ENCODE measurements around the gene ALAD. TPM values are rescaled to one million over a fixed set of nuclear protein-coding genes. Genes with fewer than 3 reads are reported as not detected.
A peak's percentile ranks its signal among the peaks of the same experiment; 100 is the strongest.

The ALAD gene
- total and polyA plus RNA-seq, 2 of the 13 experiments (the other 11 are each of a cell fraction or from before 2014, with no cell fraction given): 21.8 to 30.1 TPM

DNA sequence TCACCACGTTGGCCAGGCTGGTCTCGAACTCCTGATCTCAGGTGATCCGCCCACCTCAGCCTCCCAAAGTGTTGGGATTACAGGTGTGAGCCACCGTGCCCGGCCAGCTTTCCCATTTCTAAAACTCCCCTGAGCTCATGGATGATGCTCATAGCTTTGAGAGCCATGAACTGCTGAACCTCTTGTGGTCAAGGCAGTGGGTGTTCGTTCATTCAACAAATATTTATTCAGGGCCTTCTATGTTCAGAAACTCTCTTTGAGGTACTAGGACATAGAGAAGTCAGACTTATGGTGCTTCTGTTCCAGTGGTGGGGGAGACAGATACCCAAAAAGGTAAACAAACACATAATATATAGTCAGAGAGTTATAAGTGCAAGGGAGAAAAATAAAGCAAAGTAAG is 49.1 kb downstream of the ALAD start (continued):
- TF ChIP-seq SOX6 (IDR thresholded peaks at IDR 0.05) (no peak), SOX6 (CRISPR knock-in tag; IDR thresholded peaks at IDR 0.05) (0 out of 2 replicates have a peak, but pooled peaks have one; percentile 14), ZNF644 (CRISPR knock-in tag; IDR thresholded peaks at IDR 0.05; ENCODE audit: low read depth) (no peak), ZFP36L2 (CRISPR knock-in tag; IDR thresholded peaks at IDR 0.05) (no peak), GTF3A (CRISPR knock-in tag; conservative IDR thresholded peaks at IDR 0.05) (no peak), DMTF1 (CRISPR knock-in tag; IDR thresholded peaks at IDR 0.05) (no peak)
- TF ChIP-seq, protein P1, sequence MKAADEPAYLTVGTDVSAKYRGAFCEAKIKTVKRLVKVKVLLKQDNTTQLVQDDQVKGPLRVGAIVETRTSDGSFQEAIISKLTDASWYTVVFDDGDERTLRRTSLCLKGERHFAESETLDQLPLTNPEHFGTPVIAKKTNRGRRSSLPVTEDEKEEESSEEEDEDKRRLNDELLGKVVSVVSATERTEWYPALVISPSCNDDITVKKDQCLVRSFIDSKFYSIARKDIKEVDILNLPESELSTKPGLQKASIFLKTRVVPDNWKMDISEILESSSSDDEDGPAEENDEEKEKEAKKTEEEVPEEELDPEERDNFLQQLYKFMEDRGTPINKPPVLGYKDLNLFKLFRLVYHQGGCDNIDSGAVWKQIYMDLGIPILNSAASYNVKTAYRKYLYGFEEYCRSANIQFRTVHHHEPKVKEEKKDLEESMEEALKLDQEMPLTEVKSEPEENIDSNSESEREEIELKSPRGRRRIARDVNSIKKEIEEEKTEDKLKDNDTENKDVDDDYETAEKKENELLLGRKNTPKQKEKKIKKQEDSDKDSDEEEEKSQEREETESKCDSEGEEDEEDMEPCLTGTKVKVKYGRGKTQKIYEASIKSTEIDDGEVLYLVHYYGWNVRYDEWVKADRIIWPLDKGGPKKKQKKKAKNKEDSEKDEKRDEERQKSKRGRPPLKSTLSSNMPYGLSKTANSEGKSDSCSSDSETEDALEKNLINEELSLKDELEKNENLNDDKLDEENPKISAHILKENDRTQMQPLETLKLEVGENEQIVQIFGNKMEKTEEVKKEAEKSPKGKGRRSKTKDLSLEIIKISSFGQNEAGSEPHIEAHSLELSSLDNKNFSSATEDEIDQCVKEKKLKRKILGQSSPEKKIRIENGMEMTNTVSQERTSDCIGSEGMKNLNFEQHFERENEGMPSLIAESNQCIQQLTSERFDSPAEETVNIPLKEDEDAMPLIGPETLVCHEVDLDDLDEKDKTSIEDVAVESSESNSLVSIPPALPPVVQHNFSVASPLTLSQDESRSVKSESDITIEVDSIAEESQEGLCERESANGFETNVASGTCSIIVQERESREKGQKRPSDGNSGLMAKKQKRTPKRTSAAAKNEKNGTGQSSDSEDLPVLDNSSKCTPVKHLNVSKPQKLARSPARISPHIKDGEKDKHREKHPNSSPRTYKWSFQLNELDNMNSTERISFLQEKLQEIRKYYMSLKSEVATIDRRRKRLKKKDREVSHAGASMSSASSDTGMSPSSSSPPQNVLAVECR (CRISPR knock-in tag; IDR thresholded peaks at IDR 0.05; ENCODE audit: borderline replicate concordance): no peak
- TF ChIP-seq, protein P2, sequence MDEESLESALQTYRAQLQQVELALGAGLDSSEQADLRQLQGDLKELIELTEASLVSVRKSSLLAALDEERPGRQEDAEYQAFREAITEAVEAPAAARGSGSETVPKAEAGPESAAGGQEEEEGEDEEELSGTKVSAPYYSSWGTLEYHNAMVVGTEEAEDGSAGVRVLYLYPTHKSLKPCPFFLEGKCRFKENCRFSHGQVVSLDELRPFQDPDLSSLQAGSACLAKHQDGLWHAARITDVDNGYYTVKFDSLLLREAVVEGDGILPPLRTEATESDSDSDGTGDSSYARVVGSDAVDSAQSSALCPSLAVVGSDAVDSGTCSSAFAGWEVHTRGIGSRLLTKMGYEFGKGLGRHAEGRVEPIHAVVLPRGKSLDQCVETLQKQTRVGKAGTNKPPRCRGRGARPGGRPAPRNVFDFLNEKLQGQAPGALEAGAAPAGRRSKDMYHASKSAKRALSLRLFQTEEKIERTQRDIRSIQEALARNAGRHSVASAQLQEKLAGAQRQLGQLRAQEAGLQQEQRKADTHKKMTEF (CRISPR knock-in tag; IDR thresholded peaks at IDR 0.05): no peak
- TF ChIP-seq, protein P3, sequence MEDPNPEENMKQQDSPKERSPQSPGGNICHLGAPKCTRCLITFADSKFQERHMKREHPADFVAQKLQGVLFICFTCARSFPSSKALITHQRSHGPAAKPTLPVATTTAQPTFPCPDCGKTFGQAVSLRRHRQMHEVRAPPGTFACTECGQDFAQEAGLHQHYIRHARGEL (CRISPR knock-in tag; IDR thresholded peaks at IDR 0.05): no peak
- TF ChIP-seq, protein P4, sequence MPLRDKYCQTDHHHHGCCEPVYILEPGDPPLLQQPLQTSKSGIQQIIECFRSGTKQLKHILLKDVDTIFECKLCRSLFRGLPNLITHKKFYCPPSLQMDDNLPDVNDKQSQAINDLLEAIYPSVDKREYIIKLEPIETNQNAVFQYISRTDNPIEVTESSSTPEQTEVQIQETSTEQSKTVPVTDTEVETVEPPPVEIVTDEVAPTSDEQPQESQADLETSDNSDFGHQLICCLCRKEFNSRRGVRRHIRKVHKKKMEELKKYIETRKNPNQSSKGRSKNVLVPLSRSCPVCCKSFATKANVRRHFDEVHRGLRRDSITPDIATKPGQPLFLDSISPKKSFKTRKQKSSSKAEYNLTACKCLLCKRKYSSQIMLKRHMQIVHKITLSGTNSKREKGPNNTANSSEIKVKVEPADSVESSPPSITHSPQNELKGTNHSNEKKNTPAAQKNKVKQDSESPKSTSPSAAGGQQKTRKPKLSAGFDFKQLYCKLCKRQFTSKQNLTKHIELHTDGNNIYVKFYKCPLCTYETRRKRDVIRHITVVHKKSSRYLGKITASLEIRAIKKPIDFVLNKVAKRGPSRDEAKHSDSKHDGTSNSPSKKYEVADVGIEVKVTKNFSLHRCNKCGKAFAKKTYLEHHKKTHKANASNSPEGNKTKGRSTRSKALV (CRISPR knock-in tag; IDR thresholded peaks at IDR 0.05): no peak
- TF ChIP-seq, protein P5, sequence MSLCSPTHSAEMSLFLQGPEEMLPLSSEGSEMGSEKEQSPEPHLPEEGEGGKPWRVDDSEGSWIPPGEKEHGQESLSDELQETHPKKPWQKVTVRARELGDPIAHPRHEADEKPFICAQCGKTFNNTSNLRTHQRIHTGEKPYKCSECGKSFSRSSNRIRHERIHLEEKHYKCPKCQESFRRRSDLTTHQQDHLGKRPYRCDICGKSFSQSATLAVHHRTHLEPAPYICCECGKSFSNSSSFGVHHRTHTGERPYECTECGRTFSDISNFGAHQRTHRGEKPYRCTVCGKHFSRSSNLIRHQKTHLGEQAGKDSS (CRISPR knock-in tag; IDR thresholded peaks at IDR 0.05; ENCODE audit: borderline replicate concordance, low read depth): no peak
- TF ChIP-seq, protein P6, sequence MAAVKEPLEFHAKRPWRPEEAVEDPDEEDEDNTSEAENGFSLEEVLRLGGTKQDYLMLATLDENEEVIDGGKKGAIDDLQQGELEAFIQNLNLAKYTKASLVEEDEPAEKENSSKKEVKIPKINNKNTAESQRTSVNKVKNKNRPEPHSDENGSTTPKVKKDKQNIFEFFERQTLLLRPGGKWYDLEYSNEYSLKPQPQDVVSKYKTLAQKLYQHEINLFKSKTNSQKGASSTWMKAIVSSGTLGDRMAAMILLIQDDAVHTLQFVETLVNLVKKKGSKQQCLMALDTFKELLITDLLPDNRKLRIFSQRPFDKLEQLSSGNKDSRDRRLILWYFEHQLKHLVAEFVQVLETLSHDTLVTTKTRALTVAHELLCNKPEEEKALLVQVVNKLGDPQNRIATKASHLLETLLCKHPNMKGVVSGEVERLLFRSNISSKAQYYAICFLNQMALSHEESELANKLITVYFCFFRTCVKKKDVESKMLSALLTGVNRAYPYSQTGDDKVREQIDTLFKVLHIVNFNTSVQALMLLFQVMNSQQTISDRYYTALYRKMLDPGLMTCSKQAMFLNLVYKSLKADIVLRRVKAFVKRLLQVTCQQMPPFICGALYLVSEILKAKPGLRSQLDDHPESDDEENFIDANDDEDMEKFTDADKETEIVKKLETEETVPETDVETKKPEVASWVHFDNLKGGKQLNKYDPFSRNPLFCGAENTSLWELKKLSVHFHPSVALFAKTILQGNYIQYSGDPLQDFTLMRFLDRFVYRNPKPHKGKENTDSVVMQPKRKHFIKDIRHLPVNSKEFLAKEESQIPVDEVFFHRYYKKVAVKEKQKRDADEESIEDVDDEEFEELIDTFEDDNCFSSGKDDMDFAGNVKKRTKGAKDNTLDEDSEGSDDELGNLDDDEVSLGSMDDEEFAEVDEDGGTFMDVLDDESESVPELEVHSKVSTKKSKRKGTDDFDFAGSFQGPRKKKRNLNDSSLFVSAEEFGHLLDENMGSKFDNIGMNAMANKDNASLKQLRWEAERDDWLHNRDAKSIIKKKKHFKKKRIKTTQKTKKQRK (IDR thresholded peaks at IDR 0.05; ENCODE audit: low read length): no peak

Data from HepG2 (cell line).